ENCODE measurements around the gene TMX3. TPM values are rescaled to one million over a fixed set of nuclear protein-coding genes. Genes with fewer than 3 reads are reported as not detected.

Gene TMX3
- total RNA-seq, 1 experiment from 2014 or later: 37.4 TPM

- no peaks in the 10 kb centered on the region for H3K4me1 ChIP-seq (ENCODE audit: control insufficient read depth, insufficient read depth, low read length)
- ChIA-PET CTCF (no interaction called here), POLR2A (no interaction called here)
- ATAC-seq (no peak), DNase-seq (ENCODE audit: low read depth, low spot score) (no peak)
- BruUV-seq (replicated peaks): no TSS peak
- in situ Hi-C loops (cut with HindIII; ENCODE audit: low pct_unique_long_range_greater_than_20kb, low sequenced_read_pairs) (no loop called here), intact Hi-C loops (cut with micrococcal nuclease; ENCODE audit: unreplicated experiment) (no loop called here)
- no peaks in the 10 kb centered on the region for H3K9me3 ChIP-seq (ENCODE audit: control insufficient read depth, insufficient read depth, low read depth, low read length)
- no peaks in the 10 kb centered on the region for H3K36me3 ChIP-seq (ENCODE audit: control insufficient read depth, insufficient read depth, low read length)
- H3K4me3 ChIP-seq (ENCODE audit: low read depth in 2 of 2, low read length in 2 of 2): no peak overlapping the region
- H3K27me3 ChIP-seq (ENCODE audit: control insufficient read depth, insufficient read depth, low read length): no peaks in the 10 kb centered on the region
- TF ChIP-seq REST (IDR thresholded peaks at IDR 0.05; ENCODE audit: insufficient read depth in 1 of 2, low read depth in 2 of 2, low read length in 1 of 2) (no peak), POLR2AphosphoS5 (IDR thresholded peaks at IDR 0.05; ENCODE audit: low read depth, low read length) (no peak), CTCF (IDR thresholded peaks at IDR 0.05) (no peak)
- H3K27ac ChIP-seq (ENCODE audit: low read length): no peak overlapping the region
Observed at GRCh38 chr18:68734308-68734707, 19.4 kb upstream of the TMX3 start.

- no peak for TF ChIP-seq TCF7L2 (IDR thresholded peaks at IDR 0.05; ENCODE audit: low read depth, low read length)
- no peak for TF ChIP-seq POLR2AphosphoS5 (IDR thresholded peaks at IDR 0.05; ENCODE audit: low read depth, low read length)
- TF ChIP-seq CTCF (IDR thresholded peaks at IDR 0.05): no peak
- no peak for TF ChIP-seq SIN3A (IDR thresholded peaks at IDR 0.05; ENCODE audit: borderline replicate concordance, insufficient read depth, low read depth, low read length)
- ATAC-seq: no peak
- H3K4me3 ChIP-seq (ENCODE audit: low read depth in 2 of 2, low read length in 2 of 2): no peak overlapping the region
- in situ Hi-C loops (cut with HindIII; ENCODE audit: low pct_unique_long_range_greater_than_20kb, low sequenced_read_pairs) (no loop called here), intact Hi-C loops (cut with micrococcal nuclease; ENCODE audit: unreplicated experiment) (no loop called here)
- POLR2A ChIA-PET: no interaction called here
- BruUV-seq (replicated peaks): no TSS peak
- H3K9me3 ChIP-seq (ENCODE audit: control insufficient read depth, insufficient read depth, low read depth, low read length): no peaks in the 10 kb centered on the region
- CTCF ChIA-PET: interaction anchor here (0.5 kb wide), 1 partner anchor 1218 kb away, joined by 3 read pairs; no protein-coding TSS in a partner anchor
- no peaks in the 10 kb centered on the region for H3K4me1 ChIP-seq (ENCODE audit: control insufficient read depth, insufficient read depth, low read length)
- no peak overlapping the region for H3K27ac ChIP-seq (ENCODE audit: low read length)
- no peaks in the 10 kb centered on the region for H3K27me3 ChIP-seq (ENCODE audit: control insufficient read depth, insufficient read depth, low read length)
- no peak for DNase-seq (ENCODE audit: low read depth, low spot score)
- H3K36me3 ChIP-seq (ENCODE audit: control insufficient read depth, insufficient read depth, low read length): no peaks in the 10 kb centered on the region
Observed at GRCh38 chr18:68733707-68734106, 18.8 kb upstream of the TMX3 start.

All from Panc1 (cell line).